H1 (cell line): ENCODE data around the gene ETFDH. TPM values are rescaled to one million over a fixed set of nuclear protein-coding genes. Genes with fewer than 3 reads are reported as not detected.

ENCODE experiments used
- CTCF ChIA-PET: fragments of 300-600 bp; sonication (Branson Sonifier 250); formaldehyde crosslinking; loops from one replicate; lab custom pipeline; 2021; ENCODE audit not compliant: partially characterized antibody; lab: Charles Lee
- POLR2A ChIA-PET: fragments of 300-600 bp; sonication (Branson Sonifier 250); formaldehyde crosslinking; loops from one replicate; lab custom pipeline; 2021; ENCODE audit warnings: inconsistent platforms; ENCODE audit not compliant: partially characterized antibody; lab: Charles Lee
- DNase-seq, 2 experiments: peaks; one replicate each; pipeline versions ENCODE4 v3.0.0 to v3.0.0-alpha.2; 2010 to 2022; ENCODE audit warnings: low spot score in 2 of 2, low read depth in 1 of 2, mixed read lengths in 1 of 2
- FAIRE-seq: peaks from 2 replicates; lab custom pipeline; 2011; peaks lifted over from hg19 to GRCh38; lab: Jason Lieb, UNC
- H2AFZ ChIP-seq: 2 replicates; pipeline ENCODE4 v1.8.1; 2012; ENCODE audit warnings: low read length, inconsistent platforms
- H2AK5ac ChIP-seq: 2 replicates; pipeline ENCODE4 v1.6.1; 2013; ENCODE audit warnings: low read depth, low read length
- H2BK120ac ChIP-seq: replicated peaks from 2 replicates; pipeline ENCODE3; 2013; ENCODE audit warnings: low read depth, low read length, inconsistent platforms
- H2BK12ac ChIP-seq: 2 replicates; pipeline ENCODE4 v1.6.1; 2013; ENCODE audit warnings: low read depth, low read length
- H2BK15ac ChIP-seq: 2 replicates; pipeline ENCODE4 v1.6.1; 2013; ENCODE audit warnings: low read length
- H2BK20ac ChIP-seq: 2 replicates; pipeline ENCODE4 v1.6.1; 2013; ENCODE audit warnings: low read length
- H2BK5ac ChIP-seq: 2 replicates; pipeline ENCODE4 v1.6.1; 2013; ENCODE audit warnings: low read depth, low read length
- H3K14ac ChIP-seq: 2 replicates; pipeline ENCODE4 v1.6.1; 2013; ENCODE audit warnings: inconsistent platforms; ENCODE audit not compliant: insufficient read length
- H3K18ac ChIP-seq: 2 replicates; pipeline ENCODE4 v1.6.1; 2013; ENCODE audit warnings: low read length; ENCODE audit errors: extremely low read depth
- H3K23ac ChIP-seq: 2 replicates; pipeline ENCODE4 v1.6.1; 2013; ENCODE audit warnings: inconsistent platforms; ENCODE audit not compliant: insufficient read length
- H3K23me2 ChIP-seq: 2 replicates; pipeline ENCODE4 v1.6.1; 2013; ENCODE audit warnings: low read depth, low read length
- H3K27ac ChIP-seq: 2 replicates; pipeline ENCODE4 v1.6.1; 2011; ENCODE audit warnings: low read depth, low read length, inconsistent platforms
- H3K27me3 ChIP-seq, 4 experiments: replicated peaks in 1 of 4; 1 replicate in 1 of 4; 2 replicates in 3 of 4; pipeline versions ENCODE4 v1.6.1 to v1.8.1; 2011 to 2013; ENCODE audit warnings: low read length in 3 of 4, mild to moderate bottlenecking in 3 of 4, inconsistent platforms in 2 of 4, mixed read lengths in 2 of 4, moderate library complexity in 1 of 4; ENCODE audit not compliant: control insufficient read depth in 3 of 4, insufficient read depth in 3 of 4; ENCODE audit errors: extremely low read depth in 1 of 4
- H3K36me3 ChIP-seq, 4 experiments: 2 replicates each; pipeline versions ENCODE4 v1.6.1 to v1.8.1; 2011 to 2013; ENCODE audit warnings: mild to moderate bottlenecking in 4 of 4, low read length in 3 of 4, moderate library complexity in 2 of 4, control low read depth in 1 of 4, inconsistent platforms in 1 of 4; ENCODE audit not compliant: insufficient read depth in 4 of 4, control insufficient read depth in 2 of 4
- H3K4ac ChIP-seq: replicated peaks from 2 replicates; pipeline ENCODE3; 2013; ENCODE audit warnings: low read length, low read depth, mixed read lengths, inconsistent platforms; ENCODE audit not compliant: insufficient read length
- H3K4me1 ChIP-seq, 4 experiments: replicated peaks in 1 of 4; 1 replicate in 1 of 4; 2 replicates in 3 of 4; pipeline versions ENCODE4 v1.6.1 to v1.8.1; 2011 to 2013; ENCODE audit warnings: low read length in 3 of 4, inconsistent platforms in 2 of 4, mixed read lengths in 1 of 4; ENCODE audit not compliant: insufficient read depth in 4 of 4, control insufficient read depth in 3 of 4
- H3K4me2 ChIP-seq, 2 experiments: 2 replicates each; pipeline versions ENCODE4 v1.6.1 to v1.8.1; 2011 to 2013; ENCODE audit warnings: low read depth in 2 of 2, low read length in 2 of 2, control low read depth in 1 of 2, inconsistent platforms in 1 of 2, mild to moderate bottlenecking in 1 of 2; ENCODE audit not compliant: insufficient read depth in 1 of 2
- H3K4me3 ChIP-seq, 4 experiments: fragments of 200-600, 300-600 bp in 1 of 4; sonication (generic), shearing (Covaris generic), sonication (Bioruptor Twin) in 1 of 4; 2 replicates each; pipeline versions ENCODE4 v1.5.1 to v1.8.1; 2011 to 2016; ENCODE audit warnings: low read length in 4 of 4, low read depth in 3 of 4, control low read depth in 2 of 4, inconsistent platforms in 2 of 4, mild to moderate bottlenecking in 2 of 4, mixed read lengths in 1 of 4, moderate library complexity in 1 of 4; ENCODE audit not compliant: insufficient read depth in 2 of 4; ENCODE audit errors: extremely low read depth in 1 of 4
- H3K56ac ChIP-seq: replicated peaks from 2 replicates; pipeline ENCODE3; 2013; ENCODE audit warnings: low read depth, mild to moderate bottlenecking, mixed read lengths, low read length, inconsistent platforms; ENCODE audit not compliant: insufficient read length
- H3K79me1 ChIP-seq: 2 replicates; pipeline ENCODE4 v1.6.1; 2013; ENCODE audit warnings: low read depth, low read length, control low read depth
- H3K79me2 ChIP-seq, 2 experiments: 2 replicates each; pipeline versions ENCODE4 v1.6.1 to v1.8.1; 2012 to 2013; ENCODE audit warnings: low read length in 2 of 2, mild to moderate bottlenecking in 2 of 2, inconsistent platforms in 1 of 2; ENCODE audit not compliant: insufficient read depth in 2 of 2, control insufficient read depth in 1 of 2
- H3K9ac ChIP-seq, 4 experiments: replicated peaks in 1 of 4; 1 replicate in 1 of 4; 2 replicates in 3 of 4; pipeline versions ENCODE4 v1.6.1 to v1.8.1; 2011 to 2013; ENCODE audit warnings: low read depth in 3 of 4, low read length in 3 of 4, control low read depth in 2 of 4, mild to moderate bottlenecking in 2 of 4, moderate library complexity in 2 of 4, inconsistent platforms in 1 of 4; ENCODE audit errors: extremely low read depth in 1 of 4
- H3K9me3 ChIP-seq, 2 experiments: 2 replicates each; pipeline versions ENCODE4 v1.6.1 to v1.8.1; 2012 to 2013; ENCODE audit warnings: mild to moderate bottlenecking in 2 of 2, moderate library complexity in 2 of 2, control low read depth in 1 of 2, inconsistent platforms in 1 of 2, low read depth in 1 of 2, low read length in 1 of 2, mixed read lengths in 1 of 2; ENCODE audit not compliant: insufficient read depth in 2 of 2
- H4K20me1 ChIP-seq, 2 experiments: replicated peaks in 1 of 2; 2 replicates each; pipeline versions ENCODE3 to v1.8.1; 2011 to 2013; ENCODE audit warnings: inconsistent platforms in 2 of 2, low read length in 2 of 2, mild to moderate bottlenecking in 1 of 2; ENCODE audit not compliant: insufficient read depth in 2 of 2, control insufficient read depth in 1 of 2
- H4K5ac ChIP-seq: 2 replicates; pipeline ENCODE4 v1.6.1; 2013; ENCODE audit warnings: low read length, low read depth, mixed read lengths, inconsistent platforms; ENCODE audit not compliant: insufficient read length
- H4K8ac ChIP-seq: 2 replicates; pipeline ENCODE4 v1.8.0; 2013; ENCODE audit warnings: mild to moderate bottlenecking, moderate library complexity, low read length, inconsistent platforms; ENCODE audit not compliant: insufficient read depth; ENCODE audit errors: extremely low read depth
- H4K91ac ChIP-seq: replicated peaks from 2 replicates; pipeline ENCODE3; 2013; ENCODE audit warnings: low read length, mixed read lengths, inconsistent platforms; ENCODE audit not compliant: insufficient read length
- FOSL1 ChIP-seq: IDR thresholded peaks from 2 replicates; pipeline ENCODE4 v1.6.1; 2011; ENCODE audit warnings: mild to moderate bottlenecking, low read depth, low read length, moderate library complexity; ENCODE audit not compliant: insufficient read depth
- JUN ChIP-seq: IDR thresholded peaks from 2 replicates; pipeline ENCODE4 v1.6.1; 2011; ENCODE audit warnings: low read depth, mild to moderate bottlenecking, improper control_type of control experiment, low read length
- NANOG ChIP-seq: IDR thresholded peaks from 2 replicates; pipeline ENCODE4 v1.6.1; 2011; ENCODE audit warnings: low read length, low read depth, mild to moderate bottlenecking, inconsistent platforms; ENCODE audit not compliant: insufficient read depth, poor library complexity, severe bottlenecking
- POLR2AphosphoS5 ChIP-seq: IDR thresholded peaks from 2 replicates; pipeline ENCODE4 v1.6.1; 2011; ENCODE audit warnings: low read depth, low read length
- RBBP5 ChIP-seq: IDR thresholded peaks from 2 replicates; pipeline ENCODE4 v1.7.1; 2012; ENCODE audit warnings: low read depth, mild to moderate bottlenecking, inconsistent platforms, low read length, moderate library complexity, borderline replicate concordance
- RNF2 ChIP-seq: fragments of 200-900, 300-1000 bp; sonication (generic); IDR thresholded peaks from 2 replicates; pipeline ENCODE4 v1.7.1; 2016; ENCODE audit warnings: borderline replicate concordance, low read depth, mild to moderate bottlenecking, antibody characterized with exemption, low read length; ENCODE audit not compliant: poor library complexity, severe bottlenecking; ENCODE audit errors: missing control alignments
- RXRA ChIP-seq: IDR thresholded peaks from 2 replicates; pipeline ENCODE4 v1.6.1; 2011; ENCODE audit warnings: low read depth, mild to moderate bottlenecking, low read length, moderate library complexity; ENCODE audit not compliant: insufficient read depth
- SIX5 ChIP-seq: IDR thresholded peaks from 2 replicates; pipeline ENCODE4 v1.6.1; 2011; ENCODE audit warnings: mild to moderate bottlenecking, low read depth, low read length
- SP2 ChIP-seq: IDR thresholded peaks from 2 replicates; pipeline ENCODE4 v1.6.1; 2012; ENCODE audit warnings: mild to moderate bottlenecking, low read length, inconsistent platforms
- ZNF274 ChIP-seq: IDR thresholded peaks from 2 replicates; pipeline ENCODE4 v1.7.0; 2012; ENCODE audit warnings: low read length, borderline replicate concordance; ENCODE audit errors: extremely low read depth
- WGBS, 2 experiments: shearing (Covaris generic) in 1 of 2; methylation state at CpG; one replicate each; pipeline versions ENCODE4 v1.1.6 to v1.1.7; 2013 to 2015; ENCODE audit warnings: low lambda C conversion rate in 2 of 2, mixed read lengths in 2 of 2, inconsistent platforms in 1 of 2, low coverage in 1 of 2, missing lambda C conversion rate in 1 of 2; ENCODE audit not compliant: insufficient replicate concordance in 2 of 2, insufficient coverage in 1 of 2, insufficient read length in 1 of 2; ENCODE audit errors: extremely low coverage in 1 of 2, missing lambda C conversion rate in 1 of 2; 5-methylcytosine and 5-hydroxymethylcytosine counted together
- polyA plus RNA-seq, 7 experiments: library from polyadenylated mRNA; depleted of rRNA in 3 of 7; stranded (reverse) in 5 of 7; unstranded in 2 of 7; fragments of >200 nt in 5 of 7; fragments of 200-250 nt in 2 of 7; gene quantifications; 1 replicate in 5 of 7; 2 replicates in 1 of 7; 4 replicates in 1 of 7; pipeline versions ENCODE4 v1.2.1 to v1.2.3, GENCODE V29; 2011 to 2013; ENCODE audit warnings: missing spikeins in 2 of 7, mixed read lengths in 2 of 7
- total RNA-seq: library from RNA; stranded (reverse); fragmentation: NEBNext Ultra II Directional; extraction: Animal tissue kit (Norgen Biotek cat#: 25700); gene quantifications from 2 replicates; pipeline ENCODE4 v1.2.1, GENCODE V29; 2021
- TF ChIP-seq, protein P1 (sequence below): IDR thresholded peaks from 2 replicates; pipeline ENCODE4 v1.6.1; 2011; ENCODE audit warnings: low read length, improper control_type of control experiment

Gene ETFDH
- total and polyA plus RNA-seq, 2 of the 8 experiments (the other 6 are each of a cell fraction or from before 2014, with no cell fraction given), result 11.3 to 15.7 TPM

DNA sequence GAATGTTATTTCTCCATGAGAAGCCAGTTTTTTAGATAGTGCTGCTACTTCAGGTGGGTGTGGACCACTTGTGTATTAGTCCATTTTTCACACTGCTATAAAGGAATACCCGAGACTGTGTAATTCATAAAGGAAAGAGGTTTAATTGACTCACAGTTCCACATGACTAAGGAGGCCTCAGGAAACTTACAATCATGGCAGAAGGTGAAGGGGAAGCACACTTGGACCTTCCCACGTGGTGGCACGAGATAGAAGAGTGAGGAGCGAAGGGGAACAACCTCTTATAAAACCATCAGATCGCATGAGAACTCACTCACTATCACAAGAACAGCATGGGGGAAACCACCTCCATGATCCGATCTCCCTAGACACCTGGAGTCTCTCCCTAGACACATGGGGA is 54.5 kb downstream of the ETFDH start:
- no peak overlapping the region for H3K14ac ChIP-seq
- H4K91ac ChIP-seq, result no peak overlapping the region
- H3K27ac ChIP-seq, result no peak overlapping the region
- TF ChIP-seq RXRA (no peak), RNF2 (no peak), SP2 (no peak), JUN (no peak), RBBP5 (no peak), ZNF274 (no peak), FOSL1 (no peak), POLR2AphosphoS5 (no peak), NANOG (no peak), SIX5 (no peak)
- TF ChIP-seq, protein P1, sequence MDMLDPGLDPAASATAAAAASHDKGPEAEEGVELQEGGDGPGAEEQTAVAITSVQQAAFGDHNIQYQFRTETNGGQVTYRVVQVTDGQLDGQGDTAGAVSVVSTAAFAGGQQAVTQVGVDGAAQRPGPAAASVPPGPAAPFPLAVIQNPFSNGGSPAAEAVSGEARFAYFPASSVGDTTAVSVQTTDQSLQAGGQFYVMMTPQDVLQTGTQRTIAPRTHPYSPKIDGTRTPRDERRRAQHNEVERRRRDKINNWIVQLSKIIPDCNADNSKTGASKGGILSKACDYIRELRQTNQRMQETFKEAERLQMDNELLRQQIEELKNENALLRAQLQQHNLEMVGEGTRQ, result no peak
- FAIRE-seq (no peak), DNase-seq (no peak)
- H3K23me2 ChIP-seq, result peaks cover 7% of the 10 kb centered on the region
- CTCF ChIA-PET, result interaction anchor here (1.0 kb wide), 2 partner anchors 12 to 468 kb away, joined by 3 read pairs; no protein-coding TSS in a partner anchor
- H4K20me1 ChIP-seq, result no peaks in the 10 kb centered on the region
- no peak overlapping the region for H2BK120ac ChIP-seq
- no peak overlapping the region for H3K4me2 ChIP-seq
- no peak overlapping the region for H2BK12ac ChIP-seq
- 84% methylated on average over 6 of the region's 6 CpGs; no CpG with 5 or more reads in 1 of the 2 experiments for WGBS, 2 experiments
- no peak overlapping the region for H2BK15ac ChIP-seq
- no peaks in the 10 kb centered on the region for H3K36me3 ChIP-seq
- H3K9ac ChIP-seq, result no peak overlapping the region
- no peak overlapping the region for H4K8ac ChIP-seq
- H3K27me3 ChIP-seq, result no peaks in the 10 kb centered on the region; a peak in 1 of 7 replicates
- POLR2A ChIA-PET, result no interaction called here
- H3K79me1 ChIP-seq, result no peaks in the 10 kb centered on the region
- no peak overlapping the region for H3K18ac ChIP-seq
- no peak overlapping the region for H2BK5ac ChIP-seq
- no peak overlapping the region for H4K5ac ChIP-seq
- no peak overlapping the region for H2BK20ac ChIP-seq
- H3K79me2 ChIP-seq, result peaks cover 0 to 13% of the 10 kb centered on the region in 2 experiments; a peak in 2 of 4 replicates
- H3K23ac ChIP-seq, result no peak overlapping the region
- H2AK5ac ChIP-seq, result no peak overlapping the region
- no peak overlapping the region for H2AFZ ChIP-seq
- H3K9me3 ChIP-seq, result no peaks in the 10 kb centered on the region
- no peak overlapping the region for H3K56ac ChIP-seq
- H3K4me3 ChIP-seq, result no peak overlapping the region
- H3K4ac ChIP-seq, result no peak overlapping the region
- peaks cover 0 to 3% (median 0%) of the 10 kb centered on the region in 4 experiments; a peak in 2 of 7 replicates for H3K4me1 ChIP-seq
